Forelimb muscle (tissue), 1 donor: ENCODE measurements around the gene KLHDC7B. TPM values are rescaled to one million over a fixed set of nuclear protein-coding genes. Genes with fewer than 3 reads are reported as not detected.

Experiments
- DNase-seq: peaks from one replicate; pipeline ENCODE4 v3.0.0-alpha.2; 2013; ENCODE audit warnings: low read depth
- polyA plus RNA-seq: library from polyadenylated mRNA; unstranded; fragments of 120-200 nt; gene quantifications from one replicate; pipeline ENCODE4 v1.2.1, GENCODE V29; 2013; ENCODE audit not compliant: insufficient read length

KLHDC7B gene
- polyA plus RNA-seq, 1 donor = 0.03 TPM

DNA sequence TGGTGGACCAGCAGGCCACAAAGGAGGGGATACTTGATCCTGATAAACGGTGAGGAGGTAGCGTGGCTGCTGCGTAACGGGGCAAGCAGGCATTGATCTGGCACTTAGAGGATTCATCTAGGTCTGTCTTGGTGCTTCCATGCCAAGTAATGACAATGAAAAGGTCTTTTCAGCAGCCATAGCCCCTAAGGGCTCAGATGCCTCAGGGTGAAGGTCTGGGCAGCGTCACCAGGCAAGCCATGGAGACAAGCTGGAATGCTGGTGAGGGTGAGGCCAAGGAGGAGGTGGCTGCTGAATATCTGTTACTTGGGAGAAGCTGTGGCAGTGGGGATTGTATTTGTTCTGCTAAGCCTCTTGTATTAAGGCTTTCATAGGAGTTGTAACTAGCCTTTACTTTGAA, 41.7 kb downstream of the KLHDC7B start:
- no peak for DNase-seq

- no peak for DNase-seq
Observed at GRCh38 chr22:50595189-50595588, 49.5 kb downstream of the KLHDC7B start.

GRCh38 chr22:50597097-50597496, 51.4 kb downstream of the KLHDC7B start:
- DNase-seq = no peak

DNA sequence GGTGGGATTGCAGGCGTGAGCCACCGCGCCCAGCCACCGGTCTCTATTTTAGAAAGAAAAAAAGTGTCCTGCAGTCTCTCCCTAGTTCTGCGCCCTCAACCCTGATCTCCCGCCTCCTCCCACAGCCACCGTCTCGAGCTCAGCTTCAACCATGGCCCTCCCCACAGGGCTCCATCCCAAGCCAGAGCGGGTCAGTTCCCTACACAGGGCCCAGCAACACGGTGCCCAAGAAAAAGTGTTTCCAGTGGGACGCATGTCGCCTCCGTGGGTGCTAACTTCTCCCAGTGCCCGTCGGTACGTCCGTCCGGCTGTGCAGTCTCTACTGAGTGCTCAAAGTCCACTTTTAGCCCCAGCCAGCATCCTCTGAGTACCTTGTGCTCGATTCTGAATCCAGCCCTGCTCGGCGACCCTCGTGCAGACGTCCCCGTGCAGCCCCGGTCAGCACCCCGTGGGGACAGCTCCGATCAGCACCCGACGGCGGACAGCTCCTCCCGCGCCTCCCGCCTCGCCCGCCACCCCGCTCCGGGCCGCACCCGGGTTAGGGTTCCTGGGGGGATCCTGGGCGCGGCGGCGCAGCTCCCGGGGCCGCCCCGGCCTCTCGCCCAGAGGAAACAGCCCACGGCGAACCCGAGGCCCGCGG, 54.2 kb downstream of the KLHDC7B start:
- no peak for DNase-seq

DNA sequence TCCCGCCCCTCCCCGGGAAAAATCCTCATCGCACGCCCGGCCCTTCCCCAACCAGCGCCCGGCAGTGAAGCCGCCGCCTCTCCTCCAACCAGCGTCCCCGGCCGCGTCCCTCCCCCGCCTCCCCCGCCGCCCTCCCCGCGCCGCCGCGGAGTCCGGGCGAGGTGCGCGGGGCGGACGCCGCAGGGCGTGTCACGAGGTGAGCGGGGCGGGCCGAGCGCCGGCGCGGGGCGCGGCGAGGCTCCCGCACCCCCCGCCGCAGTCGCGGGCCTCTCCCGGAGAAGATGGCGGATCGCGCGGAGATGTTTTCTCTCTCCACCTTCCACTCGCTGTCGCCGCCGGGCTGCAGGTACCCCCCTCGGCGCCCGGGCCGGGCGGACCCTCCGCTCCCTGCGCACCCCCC, 54.8 kb downstream of the KLHDC7B start, which contains the start of gene MAPK8IP2:
TSS of gene MAPK8IP2 (plus strand) at position 256 of the 400 bp plus-strand sequence. CDS start at position 282, 26 bp downstream.
- DNase-seq = no peak

Other genes starting within 250 kb of the KLHDC7B start
- gene PLXNB2, start 238.3 kb upstream of the KLHDC7B start, polyA plus RNA-seq = 77.0 TPM
- 5.2 TPM for gene DENND6B, start 218.9 kb upstream of the KLHDC7B start, polyA plus RNA-seq
- 35.5 TPM for gene PPP6R2, start 202.6 kb upstream of the KLHDC7B start, polyA plus RNA-seq
- gene SBF1, start 70.9 kb upstream of the KLHDC7B start, polyA plus RNA-seq = 39.9 TPM
- 0.30 TPM for gene ADM2, start 64.4 kb upstream of the KLHDC7B start, polyA plus RNA-seq
- gene MIOX, start 59.0 kb upstream of the KLHDC7B start, polyA plus RNA-seq = 0.15 TPM
- 36.6 TPM for gene LMF2, start 38.2 kb upstream of the KLHDC7B start, polyA plus RNA-seq
- gene NCAPH2, start 37.7 kb upstream of the KLHDC7B start, polyA plus RNA-seq = 31.3 TPM
- 1.6 TPM for gene SCO2, start 20.3 kb upstream of the KLHDC7B start, polyA plus RNA-seq
- 2.8 TPM for gene TYMP, start 15.9 kb upstream of the KLHDC7B start, polyA plus RNA-seq
- not detected for gene SYCE3, start 17.0 kb downstream of the KLHDC7B start, polyA plus RNA-seq
- 47.0 TPM for gene CPT1B, start 32.5 kb downstream of the KLHDC7B start, polyA plus RNA-seq
- gene CHKB, start 37.0 kb downstream of the KLHDC7B start, polyA plus RNA-seq = 41.1 TPM
- gene MAPK8IP2, start 54.9 kb downstream of the KLHDC7B start, polyA plus RNA-seq = 0.51 TPM
- gene ARSA, start 82.3 kb downstream of the KLHDC7B start, polyA plus RNA-seq = 13.2 TPM
- gene SHANK3, start 126.9 kb downstream of the KLHDC7B start, polyA plus RNA-seq = 17.8 TPM
- 0.42 TPM for gene ACR, start 192.3 kb downstream of the KLHDC7B start, polyA plus RNA-seq
- 21.8 TPM for gene RABL2B, start 237.7 kb downstream of the KLHDC7B start, polyA plus RNA-seq